Stimulated activated CD8-positive, alpha-beta memory T cell treated with anti-CD3 and anti-CD28 coated beads, Interleukin-7, amount 100 ng/mL, for 1 hour (primary cell): ENCODE data around the gene INAFM1.

Experiments used
- DNase-seq, 2 donors: peaks; one replicate each; pipeline ENCODE4 v3.0.0-alpha.2; 2020; ENCODE audit warnings: low read depth in 2 of 2

The INAFM1 gene

DNA sequence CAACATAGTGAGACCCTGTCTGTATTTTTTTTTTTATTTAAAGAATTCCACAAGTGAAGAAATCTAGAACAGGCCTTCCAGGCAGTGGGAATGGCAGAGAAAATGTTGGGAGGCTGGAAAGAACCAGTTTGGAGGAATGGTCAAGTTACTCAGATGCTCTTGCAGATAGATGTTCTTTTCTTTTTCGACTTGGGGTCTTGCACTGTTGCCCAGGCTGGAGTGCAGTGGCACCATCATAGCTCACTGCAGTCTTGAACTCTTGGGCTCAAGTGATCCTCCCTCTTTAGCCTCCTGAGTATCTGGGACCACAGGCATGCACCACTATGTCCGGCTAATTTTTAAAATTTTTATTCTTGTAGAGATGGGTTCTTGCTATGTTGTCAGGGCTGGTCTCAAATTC, 35.6 kb downstream of the INAFM1 start:
- DNase-seq, result no peak

DNA sequence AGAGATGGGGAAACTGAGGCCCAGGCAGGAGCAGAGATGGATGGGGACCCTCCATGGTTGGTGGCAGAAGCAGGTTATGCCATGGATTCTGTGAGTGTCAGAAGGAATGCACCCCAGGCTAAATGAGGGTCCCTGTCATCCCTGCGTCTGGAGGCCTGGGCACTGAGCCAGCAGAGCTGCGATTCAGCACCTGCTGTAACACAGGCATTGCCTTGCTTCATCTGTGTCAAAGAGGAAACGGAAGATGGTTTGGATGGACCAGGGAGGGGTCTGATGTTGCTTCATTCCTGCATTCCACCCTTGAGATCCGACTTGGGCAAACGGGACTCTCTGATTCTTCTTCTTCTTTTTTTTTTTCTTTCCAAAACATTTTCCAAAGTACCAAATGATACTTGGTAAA, 36.1 kb downstream of the INAFM1 start:
- DNase-seq, result no peak

DNA sequence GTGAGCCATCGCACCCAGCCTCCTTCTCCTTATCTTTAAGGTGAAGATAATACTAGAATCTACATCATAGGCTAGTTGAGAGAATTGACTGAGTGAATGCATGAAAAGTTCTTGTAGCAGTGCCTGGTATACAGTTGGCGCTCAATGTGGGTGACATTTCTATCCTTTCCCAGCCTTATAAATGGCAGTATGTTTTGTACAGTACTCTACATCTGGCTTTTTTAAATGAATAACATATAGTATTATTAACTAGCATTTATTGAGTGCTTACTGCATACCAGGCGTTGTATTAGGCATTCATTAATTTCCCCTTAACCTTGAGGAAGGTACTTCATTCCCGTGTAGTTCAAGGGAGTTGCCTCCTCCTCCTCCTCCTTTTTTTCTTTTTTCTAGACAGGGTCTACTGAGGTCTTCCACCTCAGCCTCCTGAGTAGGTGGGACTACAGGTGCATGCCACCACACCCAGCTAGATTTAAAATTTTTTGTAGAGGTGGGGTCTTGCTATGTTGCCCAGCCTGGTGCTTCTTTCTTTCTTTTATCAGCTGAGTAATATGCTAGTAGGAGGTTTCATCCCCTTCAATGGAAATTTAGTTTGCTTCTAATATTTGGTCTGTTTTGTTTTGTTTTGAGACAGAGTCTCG, 37.8 kb downstream of the INAFM1 start:
- no peak for DNase-seq

DNA sequence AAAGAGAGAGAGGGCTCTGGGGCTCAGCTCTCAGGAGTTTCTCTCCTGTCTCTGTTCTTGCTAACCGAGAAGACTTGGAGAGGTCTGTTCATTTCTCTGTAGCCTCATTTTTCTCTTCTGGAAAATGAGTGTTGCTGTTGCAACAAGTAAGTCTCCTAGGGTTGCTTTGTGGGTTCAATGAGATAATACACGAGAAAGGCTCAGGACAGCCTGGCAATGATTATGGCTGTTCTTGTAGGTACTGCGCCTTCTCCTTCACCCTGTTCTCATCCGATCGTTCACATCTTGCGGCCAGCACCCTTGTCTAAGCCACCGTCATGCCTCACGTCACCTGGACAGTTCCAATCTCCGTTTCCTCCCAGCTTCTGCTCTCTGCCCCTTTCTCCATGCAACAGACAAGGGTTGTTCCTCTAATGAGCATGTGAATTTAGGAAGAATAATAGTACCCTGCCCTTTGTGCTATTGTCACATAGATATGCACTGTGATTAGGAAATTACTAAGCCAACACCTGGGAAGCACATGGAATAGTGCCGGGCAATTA, 39.1 kb downstream of the INAFM1 start:
- no peak for DNase-seq

DNA sequence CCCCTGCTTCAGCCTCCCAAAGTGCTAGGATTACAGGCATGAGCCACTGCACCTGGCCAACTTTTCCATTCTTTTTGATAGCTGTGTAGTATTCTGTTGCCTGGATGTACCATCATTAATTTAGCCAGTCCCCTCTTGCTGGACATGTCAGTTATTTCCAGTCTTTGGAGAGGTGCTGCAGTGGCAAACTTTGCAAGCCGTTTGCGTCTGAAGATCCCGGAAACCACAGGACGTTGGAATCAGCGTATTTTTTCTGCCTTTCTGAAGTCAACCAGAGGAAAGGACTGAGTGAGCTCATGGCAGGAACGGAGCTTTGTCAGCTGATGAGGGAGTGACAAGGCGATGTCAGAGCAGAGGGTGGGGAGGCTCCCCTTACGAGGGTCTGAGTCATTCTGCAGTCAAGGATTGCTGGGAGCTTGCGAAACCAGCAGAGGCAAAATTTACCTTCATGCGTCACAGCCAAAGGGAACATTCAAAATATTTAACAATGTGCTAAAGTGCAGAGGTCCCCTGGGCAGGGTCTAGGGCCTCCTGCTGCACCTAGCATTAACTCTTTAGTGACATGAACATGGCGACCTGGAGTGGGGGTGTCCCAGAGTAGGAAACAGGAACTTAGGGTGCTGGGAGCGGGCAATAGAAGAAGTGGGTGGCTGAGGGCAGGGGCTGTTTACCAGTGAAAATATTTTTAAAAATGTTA, 40.6 kb downstream of the INAFM1 start:
- no peak for DNase-seq

DNA sequence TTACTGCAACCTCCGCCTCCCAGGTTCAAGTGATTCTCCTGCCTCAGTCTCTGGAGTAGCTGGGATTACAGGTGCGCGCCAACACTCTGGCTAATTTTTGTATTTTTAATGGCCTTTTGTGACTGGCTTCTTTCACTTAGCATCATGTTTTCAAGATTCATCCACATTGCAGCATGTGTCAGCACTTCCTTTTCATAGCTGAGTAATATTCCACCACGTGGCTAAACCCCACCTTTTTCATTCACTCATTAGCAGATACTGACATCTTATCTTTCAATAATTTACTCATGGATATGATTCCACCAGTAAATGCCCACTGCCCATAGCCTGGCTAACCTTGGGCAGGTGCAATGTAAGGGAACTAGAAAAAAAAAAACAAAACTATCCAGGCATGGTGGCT, 41.8 kb downstream of the INAFM1 start:
- DNase-seq, result no peak

DNA sequence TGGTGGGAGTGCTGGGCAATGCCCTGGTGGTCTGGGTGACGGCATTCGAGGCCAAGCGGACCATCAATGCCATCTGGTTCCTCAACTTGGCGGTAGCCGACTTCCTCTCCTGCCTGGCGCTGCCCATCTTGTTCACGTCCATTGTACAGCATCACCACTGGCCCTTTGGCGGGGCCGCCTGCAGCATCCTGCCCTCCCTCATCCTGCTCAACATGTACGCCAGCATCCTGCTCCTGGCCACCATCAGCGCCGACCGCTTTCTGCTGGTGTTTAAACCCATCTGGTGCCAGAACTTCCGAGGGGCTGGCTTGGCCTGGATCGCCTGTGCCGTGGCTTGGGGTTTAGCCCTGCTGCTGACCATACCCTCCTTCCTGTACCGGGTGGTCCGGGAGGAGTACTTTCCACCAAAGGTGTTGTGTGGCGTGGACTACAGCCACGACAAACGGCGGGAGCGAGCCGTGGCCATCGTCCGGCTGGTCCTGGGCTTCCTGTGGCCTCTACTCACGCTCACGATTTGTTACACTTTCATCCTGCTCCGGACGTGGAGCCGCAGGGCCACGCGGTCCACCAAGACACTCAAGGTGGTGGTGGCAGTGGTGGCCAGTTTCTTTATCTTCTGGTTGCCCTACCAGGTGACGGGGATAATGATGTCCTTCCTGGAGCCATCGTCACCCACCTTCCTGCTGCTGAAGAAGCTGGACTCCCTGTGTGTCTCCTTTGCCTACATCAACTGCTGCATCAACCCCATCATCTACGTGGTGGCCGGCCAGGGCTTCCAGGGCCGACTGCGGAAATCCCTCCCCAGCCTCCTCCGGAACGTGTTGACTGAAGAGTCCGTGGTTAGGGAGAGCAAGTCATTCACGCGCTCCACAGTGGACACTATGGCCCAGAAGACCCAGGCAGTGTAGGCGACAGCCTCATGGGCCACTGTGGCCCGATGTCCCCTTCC, 45.5 kb downstream of the INAFM1 start:
- no peak for DNase-seq

DNA sequence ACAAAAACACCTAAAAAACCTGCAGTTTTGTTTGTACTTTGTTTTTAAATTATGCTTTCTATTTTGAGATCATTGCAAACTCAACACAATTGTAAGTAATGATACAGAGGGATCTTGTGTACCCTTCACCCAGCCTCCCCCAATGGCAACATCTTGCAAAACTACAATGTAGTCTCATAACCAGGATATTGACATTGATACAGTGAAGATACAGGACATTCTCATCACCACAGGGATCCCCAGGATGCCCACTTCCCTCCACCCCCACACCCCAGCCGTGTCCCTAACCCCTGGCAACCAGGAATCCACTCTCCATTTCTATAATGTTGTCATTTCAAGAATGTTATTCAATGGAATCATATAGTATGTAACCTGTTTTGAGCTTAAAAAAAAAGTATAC, 46.9 kb downstream of the INAFM1 start:
- DNase-seq, result no peak

DNA sequence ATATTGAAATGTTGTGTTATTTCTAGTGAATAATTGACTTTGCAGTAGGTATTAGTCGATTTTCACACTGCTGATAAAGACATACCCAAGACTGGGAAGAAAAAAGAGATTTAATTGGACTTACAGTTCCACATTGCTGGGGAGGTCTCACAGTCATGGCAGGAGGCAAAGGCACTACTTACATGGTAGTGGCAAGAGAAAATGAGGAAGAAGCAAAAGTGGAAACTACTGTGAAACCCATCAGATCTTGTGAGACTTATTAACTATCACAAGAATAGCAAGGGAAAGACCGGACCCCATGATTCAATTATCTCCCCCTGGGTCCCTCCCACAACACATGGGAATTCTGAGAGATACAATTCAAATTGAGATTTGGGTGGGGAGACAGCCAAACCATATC, 47.4 kb downstream of the INAFM1 start:
- DNase-seq, result no peak

DNA sequence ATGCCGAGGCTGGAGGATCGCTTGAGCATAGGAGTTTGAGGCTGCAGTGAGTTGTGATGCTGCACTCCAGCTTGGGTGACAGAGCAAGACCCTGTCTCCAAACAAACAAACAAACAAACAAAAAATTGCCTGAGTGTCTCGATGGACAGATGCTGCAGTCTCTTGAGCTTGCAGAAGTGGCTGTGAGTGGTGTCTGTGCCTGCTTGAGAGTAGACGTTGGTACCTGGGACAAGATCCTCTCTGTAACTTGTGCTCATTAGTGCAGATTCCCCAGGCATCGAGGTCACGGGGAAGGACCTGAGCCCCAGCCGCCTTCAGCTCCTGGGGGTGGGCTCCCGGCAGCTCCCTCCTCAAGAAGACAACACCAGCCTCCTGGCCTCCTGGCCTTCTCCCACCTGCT, 48.7 kb downstream of the INAFM1 start:
- DNase-seq, result no peak

DNA sequence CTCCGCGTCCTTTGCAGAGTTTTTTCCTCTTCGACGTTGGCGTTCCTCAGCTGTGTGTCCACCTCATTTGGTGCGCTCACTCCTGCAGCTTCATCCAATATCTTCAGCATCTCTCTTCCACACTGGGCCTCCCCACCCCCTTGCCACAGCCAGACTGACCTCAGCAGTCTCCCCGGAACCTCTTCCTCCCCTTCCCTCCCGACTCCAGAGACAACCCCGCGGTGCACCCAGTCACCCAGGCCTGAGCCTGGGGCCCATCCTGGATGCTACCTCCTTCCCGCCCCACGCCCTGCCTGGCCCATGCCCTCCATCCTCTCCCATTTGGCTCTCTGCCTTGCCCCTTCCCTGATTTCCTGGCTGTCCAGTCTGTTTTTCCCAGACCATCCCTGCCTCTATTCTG, 49.2 kb downstream of the INAFM1 start:
- DNase-seq, result no peak

DNA sequence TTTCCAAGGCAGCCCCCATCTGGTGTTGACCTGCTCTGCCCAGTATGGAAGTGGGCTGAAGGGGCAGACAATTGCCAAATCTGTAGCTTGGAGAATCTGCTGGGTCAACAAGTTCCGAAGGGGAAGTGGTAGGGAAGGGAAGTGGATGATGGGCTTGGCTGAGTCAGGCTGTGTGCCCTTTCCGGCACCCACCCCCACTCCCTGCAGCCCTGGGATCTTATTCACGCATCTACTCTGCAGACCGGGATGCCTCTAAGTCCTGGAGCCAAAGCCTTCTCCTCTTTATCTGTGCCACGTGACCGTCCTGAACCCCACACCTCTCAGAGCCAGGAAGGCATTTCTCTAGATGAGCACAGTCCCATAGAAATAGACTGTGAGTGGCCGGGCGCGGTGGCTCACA, 49.8 kb downstream of the INAFM1 start:
- no peak for DNase-seq
